Esophagus squamous epithelium (tissue), 4 donors: Measurements from ENCODE around the gene PCCA.

Experiments
- POLR2A ChIP-seq, 4 donors: fragments of 450-650 bp; IDR thresholded peaks; one replicate each; pipeline ENCODE4 v1.6.1; 2017; ENCODE audit warnings: antibody characterized with exemption in 4 of 4, mild to moderate bottlenecking in 4 of 4, moderate library complexity in 3 of 4
- TF ChIP-seq, protein P1 (sequence below), 6 experiments: fragments of 450-650 bp in 4 of 6; fragments of 200-600 bp in 2 of 6; sonication (generic) in 2 of 6; IDR thresholded peaks; one replicate each; pipeline ENCODE4 v1.5.1; 2016 to 2019; ENCODE audit warnings: antibody characterized with exemption in 6 of 6, mild to moderate bottlenecking in 4 of 6, moderate library complexity in 4 of 6

DNA sequence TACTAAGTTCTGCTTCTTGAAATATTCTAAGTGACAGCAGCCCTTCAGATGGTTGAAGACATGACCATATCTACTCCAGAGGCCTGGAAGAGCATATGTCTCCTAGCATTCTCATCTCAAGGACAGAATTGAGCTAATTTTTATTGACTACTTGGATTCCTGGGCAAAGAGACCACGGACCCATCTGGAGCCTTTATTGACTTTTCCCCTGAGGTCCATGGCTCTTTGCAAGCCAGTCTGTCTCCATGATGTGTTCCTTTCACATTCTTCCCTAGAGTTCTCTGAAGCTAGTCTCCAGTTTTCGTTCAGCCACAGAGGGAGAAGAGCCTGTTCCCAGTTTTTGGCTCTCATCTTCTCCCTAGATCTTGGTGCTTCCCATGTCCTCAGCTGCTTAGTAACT, 202.7 kb downstream of the PCCA start:
- TF ChIP-seq POLR2A (IDR thresholded peaks at IDR 0.05): no peak
- TF ChIP-seq, protein P1, sequence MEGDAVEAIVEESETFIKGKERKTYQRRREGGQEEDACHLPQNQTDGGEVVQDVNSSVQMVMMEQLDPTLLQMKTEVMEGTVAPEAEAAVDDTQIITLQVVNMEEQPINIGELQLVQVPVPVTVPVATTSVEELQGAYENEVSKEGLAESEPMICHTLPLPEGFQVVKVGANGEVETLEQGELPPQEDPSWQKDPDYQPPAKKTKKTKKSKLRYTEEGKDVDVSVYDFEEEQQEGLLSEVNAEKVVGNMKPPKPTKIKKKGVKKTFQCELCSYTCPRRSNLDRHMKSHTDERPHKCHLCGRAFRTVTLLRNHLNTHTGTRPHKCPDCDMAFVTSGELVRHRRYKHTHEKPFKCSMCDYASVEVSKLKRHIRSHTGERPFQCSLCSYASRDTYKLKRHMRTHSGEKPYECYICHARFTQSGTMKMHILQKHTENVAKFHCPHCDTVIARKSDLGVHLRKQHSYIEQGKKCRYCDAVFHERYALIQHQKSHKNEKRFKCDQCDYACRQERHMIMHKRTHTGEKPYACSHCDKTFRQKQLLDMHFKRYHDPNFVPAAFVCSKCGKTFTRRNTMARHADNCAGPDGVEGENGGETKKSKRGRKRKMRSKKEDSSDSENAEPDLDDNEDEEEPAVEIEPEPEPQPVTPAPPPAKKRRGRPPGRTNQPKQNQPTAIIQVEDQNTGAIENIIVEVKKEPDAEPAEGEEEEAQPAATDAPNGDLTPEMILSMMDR (IDR thresholded peaks at IDR 0.05): no peak
